GM12878 (cell line): Measurements from ENCODE around the gene BCL10. TPM values are rescaled to one million over a fixed set of nuclear protein-coding genes. Genes with fewer than 3 reads are reported as not detected.
A peak's percentile ranks its signal among the peaks of the same experiment; 100 is the strongest.

ENCODE experiments used
- ATAC-seq: fragments of 200-7000 bp; cut with Tn5 transposase; 3 replicates; pipeline ENCODE4 v1.9.1; 2020; ENCODE audit warnings: mild to moderate bottlenecking, moderate library complexity
- BruUV-seq: library from RNA; stranded (reverse); fragments of 400-500 nt; replicated peaks from 2 replicates; lab custom pipeline; 2021; lab: Mats Ljungman, UMichigan
- CTCF ChIA-PET: fragments of 300-600 bp; sonication (Branson Sonifier 250); formaldehyde crosslinking; extraction: SDS; loops from one replicate; lab custom pipeline; 2021; ENCODE audit warnings: inconsistent platforms; lab: Yijun Ruan, JAX
- POLR2A ChIA-PET: fragments of 350-600 bp; formaldehyde crosslinking; extraction: SDS; loops from one replicate; lab custom pipeline; 2021; ENCODE audit warnings: inconsistent platforms; lab: Charles Lee
- RAD21 ChIA-PET: fragments of 300-600 bp; sonication (Branson Sonifier 250); formaldehyde crosslinking; loops from one replicate; lab custom pipeline; 2023; ENCODE audit warnings: antibody characterized with exemption; ENCODE audit not compliant: unreplicated experiment; lab: Charles Lee
- SMC1A ChIA-PET: fragments of 300-600 bp; sonication (Branson Sonifier 250); formaldehyde crosslinking; loops from one replicate; lab custom pipeline; 2023; ENCODE audit not compliant: unreplicated experiment, uncharacterized antibody; lab: Charles Lee
- DNase-seq: peaks from one replicate; pipeline ENCODE4 v3.0.0-alpha.2; 2011; ENCODE audit warnings: low read depth, low spot score
- FAIRE-seq: peaks from 3 replicates; lab custom pipeline; 2011; peaks lifted over from hg19 to GRCh38; lab: Jason Lieb, UNC
- H2AFZ ChIP-seq: 2 replicates; pipeline ENCODE4 v1.6.0; 2011; ENCODE audit warnings: low read depth, low read length, control low read depth; ENCODE audit not compliant: control insufficient read depth
- H3K27ac ChIP-seq: 2 replicates; pipeline ENCODE4 v1.5.1; 2011; ENCODE audit warnings: control low read depth; ENCODE audit not compliant: control insufficient read depth, insufficient read depth
- H3K27me3 ChIP-seq, 2 experiments: replicated peaks in 1 of 2; 2 replicates each; pipeline versions ENCODE4 v1.6.0 to v1.6.1; 2011; ENCODE audit warnings: low read length in 1 of 2; ENCODE audit not compliant: control insufficient read depth in 2 of 2, insufficient read depth in 2 of 2
- H3K36me3 ChIP-seq, 2 experiments: 2 replicates each; pipeline ENCODE4 v1.5.1; 2011; ENCODE audit warnings: low read length in 1 of 2; ENCODE audit not compliant: control insufficient read depth in 2 of 2, insufficient read depth in 2 of 2
- H3K4me1 ChIP-seq: 2 replicates; pipeline ENCODE4 v1.6.1; 2011; ENCODE audit warnings: mild to moderate bottlenecking, low read length, moderate library complexity, mixed read lengths; ENCODE audit not compliant: control insufficient read depth, insufficient read depth
- H3K4me2 ChIP-seq: 2 replicates; pipeline ENCODE4 v1.6.0; 2011; ENCODE audit warnings: control low read depth; ENCODE audit not compliant: control insufficient read depth, insufficient read depth
- H3K4me3 ChIP-seq: fragments of 200-600 bp; sonication (generic); 2 replicates; pipeline ENCODE4 v1.5.1; 2016
- H3K79me2 ChIP-seq: 2 replicates; pipeline ENCODE4 v1.6.0; 2011; ENCODE audit warnings: low read length; ENCODE audit not compliant: control insufficient read depth, insufficient read depth
- H3K9ac ChIP-seq: 2 replicates; pipeline ENCODE4 v1.8.0; 2011; ENCODE audit warnings: low read length, control low read depth, mixed read lengths; ENCODE audit not compliant: control insufficient read depth, insufficient read depth
- H3K9me3 ChIP-seq: replicated peaks from 3 replicates; pipeline ENCODE4 v1.5.1; 2011; ENCODE audit warnings: mild to moderate bottlenecking, low read length; ENCODE audit not compliant: control insufficient read depth, insufficient read depth
- H4K20me1 ChIP-seq: 2 replicates; pipeline ENCODE4 v1.6.0; 2011; ENCODE audit not compliant: control insufficient read depth, insufficient read depth
- CBX5 ChIP-seq: sonication (generic); IDR thresholded peaks from 2 replicates; pipeline ENCODE4 v1.6.1; 2016; ENCODE audit warnings: low read depth, moderate library complexity, mild to moderate bottlenecking, inconsistent platforms
- CHD4 ChIP-seq: fragments of 200-600 bp; sonication (generic); IDR thresholded peaks from 2 replicates; pipeline ENCODE4 v1.6.1; 2016; ENCODE audit warnings: mild to moderate bottlenecking
- EP300 ChIP-seq, 2 experiments: fragments of 150-350 bp in 1 of 2; IDR thresholded peaks; 2 replicates each; pipeline ENCODE4 v1.6.1; 2011 to 2012; ENCODE audit warnings: low read depth in 2 of 2, low read length in 2 of 2, borderline replicate concordance in 1 of 2, improper control_type of control experiment in 1 of 2, inconsistent platforms in 1 of 2; ENCODE audit not compliant: control insufficient read depth in 1 of 2
- HDAC2 ChIP-seq: fragments of 200-600 bp; sonication (generic); IDR thresholded peaks from 2 replicates; pipeline ENCODE4 v1.6.1; 2017
- KLF5 ChIP-seq: fragments of 450-650 bp; IDR thresholded peaks from 2 replicates; pipeline ENCODE4 v1.6.1; 2014; ENCODE audit warnings: mild to moderate bottlenecking; ENCODE audit not compliant: partially characterized antibody
- LARP7 ChIP-seq: fragments of 450-650 bp; IDR thresholded peaks from 2 replicates; pipeline ENCODE4 v1.6.1; 2017; ENCODE audit warnings: mild to moderate bottlenecking
- MTA3 ChIP-seq: IDR thresholded peaks from 2 replicates; pipeline ENCODE4 v1.6.1; 2012; ENCODE audit warnings: low read length, inconsistent platforms, borderline replicate concordance
- NBN ChIP-seq: fragments of 450-650 bp; IDR thresholded peaks from 2 replicates; pipeline ENCODE4 v1.6.1; 2016
- NFXL1 ChIP-seq: fragments of 450-650 bp; IDR thresholded peaks from 2 replicates; pipeline ENCODE4 v1.6.1; 2017; ENCODE audit warnings: antibody characterized with exemption, mild to moderate bottlenecking, borderline replicate concordance
- POU2F2 ChIP-seq: IDR thresholded peaks from 3 replicates; pipeline ENCODE4 v1.6.1; 2011; ENCODE audit warnings: low read depth, mild to moderate bottlenecking, low read length, borderline replicate concordance
- RB1 ChIP-seq: fragments of 450-650 bp; formaldehyde crosslinking; IDR thresholded peaks from 2 replicates; pipeline ENCODE4 v1.6.1; 2017; ENCODE audit warnings: mild to moderate bottlenecking, borderline replicate concordance
- RBBP5 ChIP-seq: fragments of 200-600 bp; sonication (generic); conservative IDR thresholded peaks from 2 replicates; pipeline ENCODE4 v1.6.1; 2016
- RELA ChIP-seq: fragments of 450-650 bp; IDR thresholded peaks from 2 replicates; pipeline ENCODE4 v1.8.0; 2014; ENCODE audit warnings: borderline replicate concordance; ENCODE audit not compliant: partially characterized antibody
- SMC3 ChIP-seq: IDR thresholded peaks from 2 replicates; pipeline ENCODE4 v1.6.1; 2011; ENCODE audit warnings: low read length, improper control_type of control experiment, borderline replicate concordance
- TCF7 ChIP-seq: IDR thresholded peaks from 2 replicates; pipeline ENCODE4 v1.6.1; 2014; ENCODE audit warnings: antibody characterized with exemption, borderline replicate concordance
- WGBS: methylation state at CpG from one replicate; pipeline ENCODE4 v1.1.6; 2016; ENCODE audit warnings: low lambda C conversion rate; ENCODE audit not compliant: insufficient replicate concordance, insufficient coverage; ENCODE audit errors: missing lambda C conversion rate; 5-methylcytosine and 5-hydroxymethylcytosine counted together
- in situ Hi-C: fragments of 300-500 bp; cut with MboI; formaldehyde crosslinking; loops from 9 replicates; pipeline ENCODE4 v1.14.3; 2018; ENCODE audit warnings: mixed read lengths
- intact Hi-C: fragments of 100-400 bp; cut with micrococcal nuclease; formaldehyde crosslinking; loops from one replicate; pipeline ENCODE4 v1.14.2; 2022; ENCODE audit not compliant: unreplicated experiment
- polyA plus RNA-seq, 11 experiments: library from polyadenylated mRNA; depleted of rRNA in 4 of 11; unstranded in 6 of 11; stranded (reverse) in 5 of 11; fragments of >200 nt; fragmentation: Nextera tagmentation in 4 of 11; fragmentation: Illumina TruSeq in 1 of 11; extraction: Ambion mirVana in 4 of 11; extraction: Trizol in 1 of 11; gene quantifications; 1 replicate in 1 of 11; 2 replicates in 10 of 11; pipeline versions ENCODE4 v1.2.1 to v1.2.3, GENCODE V29; 2011 to 2016; ENCODE audit warnings: inconsistent platforms in 2 of 11, missing spikeins in 2 of 11, low read depth in 1 of 11
- total RNA-seq, 4 experiments: library from RNA; depleted of rRNA in 3 of 4; stranded (reverse); fragments of >200 nt in 3 of 4; fragmentation: Illumina TruSeq in 1 of 4; extraction: Trizol in 1 of 4; gene quantifications; 2 replicates each; pipeline versions ENCODE4 v1.2.1 to v1.2.3, GENCODE V29; 2013 to 2021
- TF ChIP-seq, protein P1 (sequence below): fragments of 450-650 bp; conservative IDR thresholded peaks from 2 replicates; pipeline ENCODE4 v1.6.1; 2017; ENCODE audit warnings: mild to moderate bottlenecking, moderate library complexity
- TF ChIP-seq, protein P2 (sequence below): fragments of 450-650 bp; IDR thresholded peaks from 2 replicates; pipeline ENCODE4 v1.6.1; 2018; ENCODE audit warnings: borderline replicate concordance, mild to moderate bottlenecking; ENCODE audit not compliant: partially characterized antibody
- TF ChIP-seq, protein P3 (sequence below): IDR thresholded peaks from 2 replicates; pipeline ENCODE4 v1.6.1; 2012; ENCODE audit warnings: low read depth, low read length, improper control_type of control experiment

BCL10 gene
- total and polyA plus RNA-seq, 10 of the 15 experiments (the other 5 are each of a cell fraction or from before 2014, with no cell fraction given) = 10.6 to 35.2 (median 19.5) TPM

DNA sequence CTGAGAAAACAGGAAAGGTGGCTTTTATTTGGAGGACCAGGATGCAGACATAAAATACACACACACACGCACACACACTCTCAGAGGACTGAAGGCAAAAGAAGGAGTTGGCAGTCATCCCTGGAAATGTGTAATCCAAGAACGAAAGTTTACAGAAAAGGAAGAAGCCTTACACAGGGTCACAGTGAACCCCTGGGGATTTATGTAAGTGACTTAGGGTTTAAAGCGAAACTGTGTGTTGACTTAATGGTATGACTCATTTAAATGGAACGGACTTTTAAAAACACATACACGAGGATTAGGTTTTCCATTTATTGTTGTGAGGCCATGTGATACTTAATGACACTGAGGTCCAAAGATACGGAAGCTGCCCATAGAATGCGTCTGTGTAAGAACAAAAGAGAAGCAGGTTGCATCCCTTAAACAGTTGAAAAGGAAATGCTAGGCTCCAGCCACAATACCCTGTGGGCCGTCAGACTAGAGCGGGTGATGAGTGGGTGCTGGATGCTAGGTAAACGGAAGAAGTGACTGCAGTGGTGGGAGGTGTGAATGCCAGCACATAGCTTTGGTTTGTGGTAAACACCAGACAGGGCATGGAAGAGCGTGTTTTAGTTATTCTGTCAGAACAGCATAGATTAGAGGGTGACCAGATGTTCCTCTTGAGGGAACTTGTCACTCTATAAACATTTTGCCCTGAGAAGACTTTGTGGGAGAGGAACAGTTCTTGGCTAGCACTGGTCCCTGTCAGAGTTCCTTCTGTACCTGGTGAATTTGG lies 21.6 kb upstream of the BCL10 start (continued):
- TF ChIP-seq, protein P1, sequence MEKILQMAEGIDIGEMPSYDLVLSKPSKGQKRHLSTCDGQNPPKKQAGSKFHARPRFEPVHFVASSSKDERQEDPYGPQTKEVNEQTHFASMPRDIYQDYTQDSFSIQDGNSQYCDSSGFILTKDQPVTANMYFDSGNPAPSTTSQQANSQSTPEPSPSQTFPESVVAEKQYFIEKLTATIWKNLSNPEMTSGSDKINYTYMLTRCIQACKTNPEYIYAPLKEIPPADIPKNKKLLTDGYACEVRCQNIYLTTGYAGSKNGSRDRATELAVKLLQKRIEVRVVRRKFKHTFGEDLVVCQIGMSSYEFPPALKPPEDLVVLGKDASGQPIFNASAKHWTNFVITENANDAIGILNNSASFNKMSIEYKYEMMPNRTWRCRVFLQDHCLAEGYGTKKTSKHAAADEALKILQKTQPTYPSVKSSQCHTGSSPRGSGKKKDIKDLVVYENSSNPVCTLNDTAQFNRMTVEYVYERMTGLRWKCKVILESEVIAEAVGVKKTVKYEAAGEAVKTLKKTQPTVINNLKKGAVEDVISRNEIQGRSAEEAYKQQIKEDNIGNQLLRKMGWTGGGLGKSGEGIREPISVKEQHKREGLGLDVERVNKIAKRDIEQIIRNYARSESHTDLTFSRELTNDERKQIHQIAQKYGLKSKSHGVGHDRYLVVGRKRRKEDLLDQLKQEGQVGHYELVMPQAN = 0 out of 2 replicates have a peak, but pooled peaks have one; percentile 20
- TF ChIP-seq NFXL1 = 0 out of 2 replicates have a peak, but pooled peaks have one; percentile 73
- TF ChIP-seq LARP7 = peak; percentile 60; the same call in 1 of the 2 replicates
- peak in 1 of 2 experiments; percentile 57; a peak in 1 of 4 replicates for TF ChIP-seq EP300 (IDR thresholded peaks at IDR 0.05; ENCODE audit: borderline replicate concordance in 1 of 2, control insufficient read depth in 1 of 2, low read depth in 2 of 2, low read length in 2 of 2)
- TF ChIP-seq POU2F2 = peak; percentile 66; the same call in 1 of the 3 replicates

DNA sequence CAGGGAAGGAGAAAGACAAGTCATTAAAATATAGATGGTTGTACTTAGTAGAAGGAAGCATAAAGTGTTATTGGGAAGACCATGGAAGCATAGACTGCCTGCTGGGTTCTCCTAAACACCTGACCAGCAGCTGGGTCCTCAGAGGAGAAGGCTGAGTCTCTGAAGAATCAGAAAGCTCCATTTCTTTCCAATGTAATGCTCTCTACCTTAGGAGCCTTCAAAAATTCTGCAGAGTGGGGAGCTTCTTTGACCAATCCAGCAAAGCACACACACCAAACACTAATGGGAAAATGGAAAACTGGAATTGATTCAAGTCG lies 21.1 kb upstream of the BCL10 start:
- no peak for FAIRE-seq
- ChIA-PET RAD21 (interaction anchor here (1.3 kb wide), 1 partner anchor 353 kb away, joined by 3 read pairs; no protein-coding TSS in a partner anchor), SMC1A (interaction anchor here (0.6 to 1.3 kb wide), 3 partner anchors 17 to 128 kb away, joined by 3 to 9 read pairs (median 3); partner anchors contain the start of gene BCL10), POLR2A (interaction anchor here (1.8 kb wide), 1 partner anchor 21 kb away, joined by 11 read pairs; the partner anchor contains the start of gene BCL10), CTCF (interaction anchor here (0.9 to 3.4 kb wide), 5 partner anchors 11 to 724 kb away, joined by 3 to 13 read pairs (median 3); partner anchors contain the start of genes BCL10, C1orf52 and CTBS)
- no peak for ATAC-seq
- BruUV-seq = no TSS peak
- H3K27ac ChIP-seq = no peak overlapping the region
- peaks cover 6% of the 10 kb centered on the region for H3K4me1 ChIP-seq
- 0% methylated on average over 1 of the region's 1 CpG for WGBS
- no peaks in the 10 kb centered on the region for H3K79me2 ChIP-seq
- peak overlapping the region; percentile 78 for H3K4me2 ChIP-seq
- no peaks in the 10 kb centered on the region for H3K36me3 ChIP-seq
- no peak overlapping the region for H2AFZ ChIP-seq
- no peaks in the 10 kb centered on the region for H3K9me3 ChIP-seq
- no peak for DNase-seq
- no peaks in the 10 kb centered on the region for H4K20me1 ChIP-seq
- in situ Hi-C loops = no loop called here
- H3K27me3 ChIP-seq = no peaks in the 10 kb centered on the region; a peak in 1 of 4 replicates
- no peak overlapping the region for H3K4me3 ChIP-seq
- intact Hi-C loops = no loop called here
- no peak overlapping the region for H3K9ac ChIP-seq
- TF ChIP-seq KLF5 (no peak), MTA3 (no peak), RBBP5 (no peak), RB1 (no peak), TCF7 (no peak), NBN (no peak), CBX5 (no peak), CHD4 (no peak), RELA (no peak), SMC3 (no peak), HDAC2 (no peak)
- TF ChIP-seq, protein P2, sequence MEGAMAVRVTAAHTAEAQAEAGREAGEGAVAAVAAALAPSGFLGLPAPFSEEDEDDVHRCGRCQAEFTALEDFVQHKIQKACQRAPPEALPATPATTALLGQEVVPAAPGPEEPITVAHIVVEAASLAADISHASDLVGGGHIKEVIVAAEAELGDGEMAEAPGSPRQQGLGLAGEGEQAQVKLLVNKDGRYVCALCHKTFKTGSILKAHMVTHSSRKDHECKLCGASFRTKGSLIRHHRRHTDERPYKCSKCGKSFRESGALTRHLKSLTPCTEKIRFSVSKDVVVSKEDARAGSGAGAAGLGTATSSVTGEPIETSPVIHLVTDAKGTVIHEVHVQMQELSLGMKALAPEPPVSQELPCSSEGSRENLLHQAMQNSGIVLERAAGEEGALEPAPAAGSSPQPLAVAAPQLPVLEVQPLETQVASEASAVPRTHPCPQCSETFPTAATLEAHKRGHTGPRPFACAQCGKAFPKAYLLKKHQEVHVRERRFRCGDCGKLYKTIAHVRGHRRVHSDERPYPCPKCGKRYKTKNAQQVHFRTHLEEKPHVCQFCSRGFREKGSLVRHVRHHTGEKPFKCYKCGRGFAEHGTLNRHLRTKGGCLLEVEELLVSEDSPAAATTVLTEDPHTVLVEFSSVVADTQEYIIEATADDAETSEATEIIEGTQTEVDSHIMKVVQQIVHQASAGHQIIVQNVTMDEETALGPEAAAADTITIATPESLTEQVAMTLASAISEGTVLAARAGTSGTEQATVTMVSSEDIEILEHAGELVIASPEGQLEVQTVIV = no peak
- TF ChIP-seq, protein P3, sequence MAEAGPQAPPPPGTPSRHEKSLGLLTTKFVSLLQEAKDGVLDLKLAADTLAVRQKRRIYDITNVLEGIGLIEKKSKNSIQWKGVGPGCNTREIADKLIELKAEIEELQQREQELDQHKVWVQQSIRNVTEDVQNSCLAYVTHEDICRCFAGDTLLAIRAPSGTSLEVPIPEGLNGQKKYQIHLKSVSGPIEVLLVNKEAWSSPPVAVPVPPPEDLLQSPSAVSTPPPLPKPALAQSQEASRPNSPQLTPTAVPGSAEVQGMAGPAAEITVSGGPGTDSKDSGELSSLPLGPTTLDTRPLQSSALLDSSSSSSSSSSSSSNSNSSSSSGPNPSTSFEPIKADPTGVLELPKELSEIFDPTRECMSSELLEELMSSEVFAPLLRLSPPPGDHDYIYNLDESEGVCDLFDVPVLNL = no peak
